Bone marrow (tissue), 2 donors: Measurements from ENCODE around the gene FHDC1.

Experiments
- DNase-seq, 2 donors: peaks; one replicate each; lab custom pipeline; 2025; lab: John Stamatoyannopoulos, UW

FHDC1 gene

GRCh38 chr4:152935143-152935542 lies 980 bp upstream of the FHDC1 start:
- DNase-seq, result no peak

DNA sequence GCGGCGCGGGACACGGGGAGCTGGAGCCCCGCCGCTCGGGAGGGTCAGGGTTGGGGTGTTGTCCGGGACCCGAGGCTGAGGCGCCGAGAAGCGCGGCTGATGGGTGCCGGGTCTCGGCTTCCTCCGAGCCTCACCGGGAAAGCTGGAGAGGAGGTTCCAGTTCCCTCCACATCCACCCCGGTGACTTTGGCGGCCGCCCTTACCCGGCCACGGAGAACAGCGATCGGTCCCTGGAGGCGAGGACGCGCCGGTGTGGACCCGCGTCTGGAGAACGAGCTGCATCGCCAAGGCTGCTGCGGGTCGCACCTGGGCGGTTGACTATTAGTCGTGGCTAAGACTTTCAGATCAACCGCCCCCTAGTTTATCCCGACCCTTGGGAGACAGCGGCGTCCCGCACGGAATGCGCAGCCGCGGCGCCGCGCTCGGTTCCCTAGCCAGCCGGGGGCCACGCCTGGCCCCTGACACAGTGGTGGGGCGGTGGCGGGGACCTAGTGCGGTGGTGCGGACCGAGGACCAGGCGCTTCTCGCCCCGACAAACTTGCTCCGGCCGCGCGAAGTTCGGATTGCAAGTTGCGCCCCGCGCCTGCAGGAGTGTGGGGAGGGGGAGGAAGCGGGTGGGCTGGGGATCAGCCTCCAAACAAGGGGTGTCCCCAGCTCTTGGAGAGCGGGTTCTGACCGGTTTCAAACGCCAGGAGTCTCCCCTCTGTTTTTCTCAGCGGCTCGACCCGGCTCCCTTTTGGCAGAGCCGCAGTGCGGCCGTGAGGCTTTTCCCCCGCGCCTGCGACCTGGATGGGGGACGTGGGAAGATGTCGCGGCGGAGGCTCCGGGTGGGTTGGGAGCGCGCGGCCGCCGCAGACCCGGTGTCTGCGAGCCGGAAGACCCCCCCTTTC lies 568 bp downstream of the FHDC1 start:
- DNase-seq, result peak in 1 of 2 donors; percentile 15

DNA sequence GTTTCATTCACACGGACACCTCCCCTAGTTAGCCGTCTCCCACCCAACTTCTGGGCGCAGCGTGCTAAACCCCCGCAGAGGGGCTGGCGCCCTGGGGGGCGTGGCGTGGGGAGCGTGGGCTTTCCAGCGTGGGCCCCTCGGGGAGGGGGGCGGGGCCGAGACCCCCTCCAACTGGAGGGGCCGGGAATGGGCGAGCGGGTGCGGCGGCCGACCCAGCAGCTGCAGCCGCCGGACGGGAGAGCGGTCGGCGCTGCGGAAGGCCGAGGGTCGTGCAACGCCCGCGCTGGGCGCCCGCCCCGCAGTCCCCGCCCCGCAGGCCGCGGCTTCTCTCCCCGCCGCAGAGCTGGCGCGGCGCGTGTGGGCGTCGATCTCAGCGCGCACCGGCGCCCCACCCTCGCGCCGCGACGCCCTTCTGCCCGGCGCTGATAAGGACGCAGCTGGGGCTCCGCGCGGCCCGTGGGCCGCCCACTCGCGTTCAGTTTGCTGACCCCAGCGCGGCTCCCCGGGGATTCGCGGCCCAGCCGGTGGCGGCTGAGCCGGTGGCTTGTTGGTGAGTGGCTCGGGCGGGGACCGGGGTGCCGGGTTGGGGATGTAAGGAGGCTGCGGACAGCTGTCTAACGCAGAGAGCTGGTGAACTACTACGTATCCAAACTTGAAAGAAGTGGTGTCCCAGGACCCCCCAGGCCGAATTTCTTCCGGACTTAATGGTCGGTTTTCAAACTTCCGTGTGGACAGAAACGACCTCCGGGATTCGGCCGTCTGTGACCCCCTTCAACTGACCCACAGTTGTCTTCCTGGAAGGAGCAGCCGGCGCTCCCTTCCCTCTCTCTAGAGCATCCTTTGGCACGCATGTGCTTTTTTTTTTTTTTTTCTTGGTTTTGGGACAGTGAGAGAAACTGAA lies 1.5 kb downstream of the FHDC1 start:
- DNase-seq, result no peak

- DNase-seq, result no peak
These were observed 2.3 kb downstream of the FHDC1 start for GRCh38 chr4:152938237-152938947.

GRCh38 chr4:152939621-152940020 lies 3.5 kb downstream of the FHDC1 start:
- DNase-seq, result no peak

GRCh38 chr4:152940461-152940860 lies 4.3 kb downstream of the FHDC1 start:
- DNase-seq, result no peak

GRCh38 chr4:152941411-152941810 lies 5.3 kb downstream of the FHDC1 start:
- no peak for DNase-seq

- no peak for DNase-seq
These were observed 6.2 kb downstream of the FHDC1 start for GRCh38 chr4:152942346-152942745.

DNA sequence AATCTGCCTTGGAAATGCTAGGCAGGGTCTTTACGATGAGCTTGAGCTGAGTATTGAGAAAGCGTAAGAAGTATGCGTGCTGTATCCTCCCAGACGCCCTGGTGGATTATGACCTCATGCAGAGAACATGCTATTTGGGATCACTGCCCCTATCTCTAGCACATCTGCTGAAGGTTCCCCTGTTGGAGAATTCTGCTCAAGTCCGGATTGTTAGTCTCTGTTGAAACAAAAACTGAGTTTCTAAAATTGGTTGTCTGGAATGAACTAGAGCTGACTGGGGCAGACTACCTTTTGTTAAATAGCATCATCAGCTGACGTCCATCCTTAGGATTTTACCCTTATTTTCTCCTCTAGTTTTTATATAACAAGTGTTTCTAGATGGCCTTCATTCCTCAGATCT lies 7.5 kb downstream of the FHDC1 start:
- DNase-seq, result no peak

DNA sequence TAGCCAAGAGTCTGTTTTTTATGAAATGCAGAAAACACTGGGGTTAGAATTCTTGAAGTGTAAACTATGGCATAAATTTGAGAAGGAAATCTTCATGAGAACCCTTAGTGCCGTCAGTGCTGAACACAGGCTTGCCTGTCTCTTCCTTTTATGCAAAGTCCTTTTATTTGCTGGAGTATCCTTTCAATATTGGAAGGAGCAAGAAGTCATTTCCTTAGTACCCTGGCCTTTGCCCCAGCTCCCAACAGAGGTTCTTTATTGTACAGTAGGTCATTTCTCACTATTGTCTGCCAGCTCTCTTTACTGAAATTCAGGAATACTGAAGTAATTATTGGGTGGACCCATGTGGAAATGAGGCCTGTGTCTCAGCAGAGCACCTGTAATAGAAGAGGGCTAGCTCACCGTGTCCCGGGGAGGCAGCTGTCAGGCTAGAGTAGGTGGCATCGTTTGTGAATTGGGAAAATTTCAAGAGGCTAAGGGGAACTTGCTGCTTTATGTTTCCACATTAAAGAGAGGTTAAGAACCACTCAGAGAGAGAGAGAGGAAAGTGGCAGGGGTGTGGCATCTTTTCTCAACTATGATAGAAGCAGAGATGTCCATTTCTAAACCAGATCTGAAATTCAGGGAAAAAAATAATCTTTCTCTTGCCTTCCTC lies 8.7 kb downstream of the FHDC1 start:
- DNase-seq, result no peak

- DNase-seq, result no peak
These were observed 9.5 kb downstream of the FHDC1 start for GRCh38 chr4:152945639-152946038.

GRCh38 chr4:152946446-152946845 lies 10.3 kb downstream of the FHDC1 start:
- no peak for DNase-seq

DNA sequence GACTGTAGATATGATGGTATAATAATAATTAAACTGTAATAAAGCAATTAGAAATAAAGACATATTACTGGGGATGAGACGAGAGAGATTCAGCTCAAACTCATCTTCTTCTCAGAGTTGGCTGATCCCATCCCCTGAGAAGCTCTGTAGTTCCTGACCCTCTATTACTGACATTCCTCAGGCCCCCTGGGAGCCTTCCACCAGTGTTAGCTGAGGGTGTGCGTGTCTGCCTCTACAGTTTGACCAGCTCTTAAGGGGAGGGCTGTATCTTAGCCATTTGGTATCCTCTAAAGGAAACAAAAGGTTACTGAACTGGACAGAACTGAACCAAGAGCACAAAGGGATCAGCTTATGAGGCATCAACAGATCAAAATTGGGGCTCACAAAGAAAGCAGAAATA lies 11.2 kb downstream of the FHDC1 start:
- DNase-seq, result no peak

DNA sequence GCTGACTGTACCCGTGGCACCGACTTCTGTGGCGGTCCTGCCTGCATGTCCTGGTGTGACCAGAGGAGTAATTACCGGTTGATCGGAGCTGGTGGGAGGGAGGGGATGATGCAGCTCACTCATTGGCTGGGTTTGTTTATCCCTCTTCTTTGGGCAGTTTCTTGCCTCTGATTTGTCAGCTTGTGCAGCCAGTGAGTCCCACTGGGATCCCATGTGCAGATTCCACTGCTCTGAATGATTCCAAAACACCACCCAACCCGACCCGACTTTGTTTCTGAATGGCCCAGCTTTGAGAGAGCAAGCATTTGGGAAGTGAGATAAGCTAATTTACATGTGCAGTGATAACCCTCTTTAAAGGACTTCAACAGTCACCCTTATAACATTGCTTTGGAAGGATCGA lies 13.8 kb downstream of the FHDC1 start:
- DNase-seq, result no peak

DNA sequence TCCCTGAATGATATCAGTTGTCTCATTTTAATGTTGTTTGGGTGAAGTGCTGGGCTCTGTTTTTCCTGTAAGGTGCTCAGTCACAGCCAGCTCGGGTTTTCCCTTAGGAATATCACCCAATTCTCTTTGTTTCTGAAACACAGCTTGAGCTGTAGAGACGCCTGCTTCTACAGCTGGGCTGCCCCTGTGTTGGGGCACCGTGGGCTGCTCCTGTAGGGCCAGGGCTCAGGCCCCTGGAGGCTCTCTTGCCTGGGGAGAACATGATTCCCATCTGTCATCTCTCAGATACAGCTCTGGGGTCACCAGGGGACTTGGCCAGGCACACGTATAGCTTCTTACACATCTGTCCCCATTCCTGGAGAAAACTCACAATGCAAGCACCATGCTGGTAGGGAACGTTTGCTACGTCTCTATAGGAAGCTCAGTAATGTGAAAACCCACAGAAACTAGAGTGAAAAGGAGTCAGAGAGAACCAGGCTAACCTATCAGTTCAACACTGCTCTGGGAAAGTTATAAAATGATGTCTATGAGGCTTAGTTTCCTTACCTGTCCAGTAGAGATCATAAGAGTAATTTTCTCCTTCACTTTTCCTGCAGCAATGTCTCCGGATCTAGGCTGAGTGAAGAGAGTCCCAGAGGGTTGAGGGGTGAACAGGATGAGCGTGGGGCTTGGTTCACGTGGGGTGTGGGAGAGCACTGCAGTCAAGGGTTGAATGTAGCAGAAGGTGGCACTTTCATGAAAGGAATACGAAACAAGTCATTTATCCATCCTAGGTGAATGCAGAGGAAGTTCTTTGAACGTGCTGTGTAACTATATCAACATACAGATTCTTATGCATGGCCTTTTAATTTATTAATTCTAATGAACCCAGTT lies 14.5 kb downstream of the FHDC1 start:
- DNase-seq, result no peak

- DNase-seq, result no peak
These were observed 15.2 kb downstream of the FHDC1 start for GRCh38 chr4:152951348-152951747.

- DNase-seq, result no peak
These were observed 17.4 kb downstream of the FHDC1 start for GRCh38 chr4:152953514-152953913.

DNA sequence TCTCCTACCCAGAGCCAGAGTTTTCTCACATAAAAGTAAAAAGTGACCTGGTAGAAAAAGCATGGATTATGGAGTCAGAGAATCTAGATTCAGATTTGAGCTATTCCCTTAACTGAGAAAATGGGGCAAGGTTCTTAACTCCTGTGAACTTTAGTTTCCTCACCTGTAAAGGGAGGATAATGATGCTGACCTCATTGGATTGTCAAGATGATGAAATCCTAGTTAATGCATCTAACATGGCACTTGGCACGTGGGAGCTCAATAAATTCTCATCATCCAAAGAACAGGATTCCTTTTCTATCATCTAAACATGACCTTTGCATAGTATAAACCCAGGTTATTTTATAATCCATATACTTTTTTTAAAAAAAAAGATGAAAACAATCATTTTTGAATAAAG lies 18.6 kb downstream of the FHDC1 start:
- no peak for DNase-seq

DNA sequence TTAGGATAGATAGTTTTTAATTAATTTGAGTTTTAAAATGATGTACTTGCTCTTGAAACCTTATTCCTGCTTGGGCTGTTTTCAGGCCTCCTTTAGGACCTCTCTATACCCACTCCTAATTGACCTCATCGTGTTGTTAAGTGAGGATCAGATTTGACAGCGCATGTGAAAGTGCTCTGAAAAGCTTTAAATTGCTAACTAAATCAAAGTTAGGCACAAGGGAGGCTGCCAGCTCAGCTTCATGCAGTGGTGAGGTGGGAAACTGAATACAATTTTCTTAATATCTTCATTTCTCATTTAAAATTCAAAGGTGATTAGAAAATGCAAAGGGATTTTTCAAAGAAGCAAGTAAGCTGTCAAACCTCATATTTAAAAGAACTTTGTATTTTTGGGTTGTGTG lies 20.0 kb downstream of the FHDC1 start:
- no peak for DNase-seq

DNA sequence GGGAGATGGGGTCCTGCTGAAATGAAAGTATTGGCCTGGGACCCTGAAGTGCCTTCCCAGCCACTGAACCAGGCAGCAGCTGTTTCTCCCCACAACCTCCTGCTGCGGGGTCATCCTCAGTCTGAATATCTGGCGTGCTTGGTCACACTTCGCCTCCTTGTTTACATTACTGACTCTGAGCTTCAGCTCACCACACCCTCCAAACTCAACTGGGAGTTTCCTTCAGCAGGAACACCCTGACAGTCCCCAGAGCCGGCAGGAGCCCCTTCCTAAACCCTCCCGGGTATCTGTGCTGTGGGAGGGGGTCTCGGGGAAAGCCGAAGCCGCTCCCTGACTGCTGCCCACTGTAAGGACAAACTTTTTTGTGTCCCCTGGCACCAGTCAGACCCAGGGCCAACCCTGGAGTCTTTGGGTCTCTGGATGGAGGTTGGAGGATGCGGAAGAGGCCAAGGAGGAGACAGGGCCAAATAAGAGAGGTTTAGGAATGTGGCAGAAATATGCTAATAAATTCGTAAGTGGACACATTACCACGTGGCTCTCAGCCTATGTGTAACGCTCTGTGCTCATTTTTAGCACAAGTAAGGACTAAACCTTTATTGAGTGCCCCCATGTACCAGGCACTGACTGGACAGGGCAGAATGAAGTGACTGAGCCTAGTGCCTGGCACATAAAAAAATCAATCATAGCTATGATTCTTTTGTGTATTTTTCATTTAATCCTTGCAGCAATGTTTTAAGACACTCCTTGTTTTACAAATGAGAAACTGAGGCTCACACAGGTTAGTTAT lies 20.7 kb downstream of the FHDC1 start:
- no peak for DNase-seq
